Activated naive CD8-positive, alpha-beta T cell treated with anti-CD3 and anti-CD28 coated beads, Interleukin-2, amount 50 U/mL, for 24 hours (primary cell): ENCODE measurements around the gene RPUSD2.
"Not testable (repeated sequence)": the region's sequence is repeated elsewhere in the genome, so short reads cannot be mapped to it uniquely, and the experiment has no call there.

Source experiments
- ATAC-seq: fragments of 150-1000 bp; cut with Tn5 transposase; one replicate; pipeline ENCODE4 v1.10.0; 2021
- DNase-seq: peaks from one replicate; pipeline ENCODE4 v3.0.0; 2021
- H3K27ac Mint-ChIP-seq: one replicate; pipeline ENCODE4 v1.8.0; 2021; ENCODE audit warnings: mild to moderate bottlenecking, mixed read lengths
- H3K27me3 Mint-ChIP-seq: one replicate; pipeline ENCODE4 v1.8.0; 2021; ENCODE audit warnings: mixed read lengths
- H3K36me3 Mint-ChIP-seq: one replicate; pipeline ENCODE4 v1.8.0; 2021; ENCODE audit warnings: low read depth, mixed read lengths
- H3K4me1 Mint-ChIP-seq: one replicate; pipeline ENCODE4 v1.8.0; 2021; ENCODE audit warnings: mixed read lengths
- H3K4me3 Mint-ChIP-seq: one replicate; pipeline ENCODE4 v1.8.0; 2021; ENCODE audit warnings: mild to moderate bottlenecking, moderate library complexity, mixed read lengths
- H3K9me3 Mint-ChIP-seq: one replicate; pipeline ENCODE4 v1.8.0; 2021; ENCODE audit warnings: mixed read lengths

Gene RPUSD2

GRCh38 chr15:40554161-40554525, 15.0 kb upstream of the RPUSD2 start:
- Mint-ChIP-seq H3K27me3 (no peaks in the 10 kb centered on the region), H3K4me1 (peaks cover 24% of the 10 kb centered on the region), H3K36me3 (peaks cover 53% of the 10 kb centered on the region), H3K9me3 (no peaks in the 10 kb centered on the region), H3K4me3 (no peak overlapping the region), H3K27ac (peak overlapping the region; percentile 12)
- ATAC-seq: no peak
- no peak for DNase-seq

DNA sequence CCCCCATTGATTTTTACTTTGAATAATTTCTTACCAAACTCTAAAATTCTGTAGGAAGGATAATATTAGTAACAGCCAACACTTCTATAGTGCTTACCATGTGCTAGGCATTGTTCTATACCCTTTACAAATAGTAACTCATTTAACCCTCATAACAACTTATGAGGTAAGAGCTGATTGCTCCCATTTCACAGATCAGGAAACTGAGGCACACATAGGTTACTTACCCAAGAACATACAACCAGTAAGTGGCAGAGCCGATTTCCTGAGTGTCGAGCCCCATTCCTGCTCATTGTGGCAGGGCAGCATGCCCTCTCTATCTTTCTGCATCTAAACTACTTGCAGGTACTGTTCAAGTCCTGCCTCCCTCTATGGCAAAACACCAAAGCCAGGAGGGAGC, 13.2 kb upstream of the RPUSD2 start:
- Mint-ChIP-seq H3K27ac (no peak overlapping the region), H3K27me3 (no peaks in the 10 kb centered on the region), H3K4me1 (peaks cover 28% of the 10 kb centered on the region), H3K4me3 (no peak overlapping the region), H3K9me3 (no peaks in the 10 kb centered on the region), H3K36me3 (peaks cover 53% of the 10 kb centered on the region)
- DNase-seq: no peak
- ATAC-seq: no peak

DNA sequence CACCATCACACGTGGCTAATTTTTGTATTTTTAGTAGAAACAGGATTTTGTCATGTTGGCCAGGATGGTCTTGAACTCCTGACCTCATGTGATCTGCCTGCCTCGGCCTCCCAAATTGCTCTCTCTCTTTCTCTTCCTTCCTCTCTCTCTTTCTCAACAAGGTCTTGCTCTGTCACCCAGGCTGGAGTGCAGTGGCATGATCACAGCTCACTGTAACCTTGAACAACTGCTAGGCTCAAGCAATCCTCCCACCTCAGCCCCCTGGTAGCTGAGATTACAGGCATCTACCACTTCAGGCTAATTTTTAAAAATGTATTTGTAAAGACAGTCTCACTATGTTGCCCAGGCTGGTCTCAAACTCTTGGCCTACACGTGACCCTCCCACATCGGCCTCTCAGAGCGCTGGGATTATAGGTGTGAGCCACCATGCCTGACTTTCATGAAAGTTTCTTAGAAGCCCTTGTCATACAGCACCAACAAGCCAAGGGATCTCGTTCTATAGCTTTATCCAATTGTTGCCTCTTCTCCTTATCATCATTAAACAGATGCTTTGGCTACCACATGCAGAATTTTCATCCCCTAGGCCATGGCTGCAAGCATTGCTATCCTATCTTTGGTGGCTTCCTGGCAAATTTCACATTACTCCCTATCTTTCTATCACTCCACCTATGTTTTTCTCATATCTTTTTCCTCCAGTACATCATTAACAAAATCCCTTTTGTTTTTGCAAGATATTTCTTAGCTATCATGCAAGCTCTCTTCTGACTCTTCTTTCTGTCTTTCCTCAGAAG, 10.0 kb upstream of the RPUSD2 start:
- DNase-seq: no peak
- no peak overlapping the region for H3K4me3 Mint-ChIP-seq
- peak overlapping the region; percentile 66 for H3K27ac Mint-ChIP-seq
- no peak for ATAC-seq
- no peaks in the 10 kb centered on the region for H3K9me3 Mint-ChIP-seq
- H3K4me1 Mint-ChIP-seq: peaks cover 49% of the 10 kb centered on the region
- H3K36me3 Mint-ChIP-seq: peaks cover 57% of the 10 kb centered on the region
- H3K27me3 Mint-ChIP-seq: no peaks in the 10 kb centered on the region

DNA sequence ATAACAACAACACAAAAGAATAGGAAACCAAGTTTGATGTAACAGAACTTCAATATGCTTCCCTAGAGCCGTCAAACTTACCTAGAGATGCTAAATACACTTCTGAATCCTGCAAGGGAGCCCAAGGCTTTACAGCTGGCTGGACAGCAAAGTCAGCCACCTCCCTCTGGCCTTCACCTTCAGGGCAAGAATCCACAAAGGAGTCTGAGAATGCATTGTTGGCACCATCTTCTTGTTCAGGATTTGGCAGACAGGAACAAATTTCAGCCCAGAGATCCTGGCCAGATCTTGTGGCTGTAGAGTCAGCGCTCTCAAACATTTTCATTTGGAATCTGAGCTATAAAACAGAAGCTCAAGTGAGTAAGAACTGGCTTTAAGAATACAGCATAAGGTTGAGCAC, 6.4 kb upstream of the RPUSD2 start:
- no peaks in the 10 kb centered on the region for H3K27me3 Mint-ChIP-seq
- ATAC-seq: no peak
- no peak overlapping the region for H3K27ac Mint-ChIP-seq
- H3K4me3 Mint-ChIP-seq: no peak overlapping the region
- no peaks in the 10 kb centered on the region for H3K9me3 Mint-ChIP-seq
- peaks cover 59% of the 10 kb centered on the region for H3K4me1 Mint-ChIP-seq
- peaks cover 27% of the 10 kb centered on the region for H3K36me3 Mint-ChIP-seq
- no peak for DNase-seq

GRCh38 chr15:40563426-40563825, 5.7 kb upstream of the RPUSD2 start:
- Mint-ChIP-seq H3K9me3 (no peaks in the 10 kb centered on the region), H3K36me3 (peaks cover 22% of the 10 kb centered on the region), H3K27ac (no peak overlapping the region), H3K4me1 (peaks cover 57% of the 10 kb centered on the region), H3K27me3 (no peaks in the 10 kb centered on the region), H3K4me3 (peak overlapping the region; percentile 93)
- DNase-seq (no peak), ATAC-seq (no peak)

- Mint-ChIP-seq H3K4me1 (peaks cover 54% of the 10 kb centered on the region), H3K4me3 (peak within 1 kb of the TSS; percentile 93), H3K27ac (peak within 1 kb of the TSS; percentile 87), H3K27me3 (no peaks in the 10 kb centered on the region), H3K36me3 (peaks cover 19% of the 10 kb centered on the region), H3K9me3 (no peaks in the 10 kb centered on the region)
- peak; percentile 94 for DNase-seq
- peak; percentile 97 for ATAC-seq
Measured at GRCh38 chr15:40564591-40565332, 4.3 kb upstream of the RPUSD2 start, which contains the start of gene CCDC32. Gene CCDC32, minus strand, starts transcription at chr15:40565042. Its CDS starts 2,027 bp downstream, at chr15:40563015.

DNA sequence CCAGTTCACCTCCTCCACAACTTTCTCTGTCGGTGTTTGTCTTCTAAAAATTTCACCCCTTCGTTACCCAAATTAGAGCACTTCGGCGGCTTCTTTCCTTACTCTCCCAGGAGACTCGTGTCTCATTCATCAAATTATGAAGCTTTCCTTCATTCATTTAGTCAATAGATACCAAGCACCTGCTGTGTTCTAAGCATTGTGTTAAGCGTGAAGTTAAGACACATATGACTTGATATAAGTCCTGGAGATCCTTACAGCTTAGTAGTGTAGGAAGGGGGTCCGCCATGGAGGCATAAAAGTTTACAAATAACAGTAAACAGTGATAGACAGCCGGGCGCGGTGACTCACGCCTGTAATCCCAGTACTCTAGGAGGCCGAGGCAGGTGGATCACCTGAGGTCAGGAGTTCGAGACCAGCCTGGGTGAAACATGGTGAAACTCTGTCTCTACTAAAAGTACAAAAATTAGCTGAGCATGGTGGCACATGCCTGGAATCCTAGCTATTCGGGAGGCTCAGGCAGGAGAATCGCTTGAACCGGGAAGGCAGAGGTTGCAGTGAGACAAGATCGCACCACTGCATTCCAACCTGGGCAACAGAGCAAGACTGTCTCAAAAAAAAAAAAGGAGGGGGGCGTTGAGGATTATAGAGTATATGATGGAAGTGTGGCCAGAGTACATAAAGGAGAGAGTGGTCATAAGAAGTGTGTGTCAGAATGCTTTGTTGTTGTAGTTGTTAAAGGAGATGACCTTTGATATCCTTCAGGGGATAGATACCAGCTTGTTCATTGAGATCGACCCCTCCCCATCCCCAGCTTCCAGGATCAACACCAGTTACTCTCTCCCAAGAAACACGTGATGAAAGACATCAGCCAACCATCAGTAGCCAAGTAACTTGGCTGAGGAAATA, 3.5 kb upstream of the RPUSD2 start:
- H3K4me1 Mint-ChIP-seq: peaks cover 53% of the 10 kb centered on the region
- peaks cover 15% of the 10 kb centered on the region for H3K36me3 Mint-ChIP-seq
- H3K27me3 Mint-ChIP-seq: no peaks in the 10 kb centered on the region
- peak overlapping the region; percentile 93 for H3K4me3 Mint-ChIP-seq
- no peaks in the 10 kb centered on the region for H3K9me3 Mint-ChIP-seq
- no peak for DNase-seq
- H3K27ac Mint-ChIP-seq: peak overlapping the region; percentile 87
- ATAC-seq: no peak

- no peaks in the 10 kb centered on the region for H3K9me3 Mint-ChIP-seq
- no peak overlapping the region for H3K4me3 Mint-ChIP-seq
- DNase-seq (no peak), ATAC-seq (no peak)
- peaks cover 6% of the 10 kb centered on the region for H3K36me3 Mint-ChIP-seq
- peaks cover 51% of the 10 kb centered on the region for H3K4me1 Mint-ChIP-seq
- H3K27ac Mint-ChIP-seq: no peak overlapping the region
- H3K27me3 Mint-ChIP-seq: no peaks in the 10 kb centered on the region
Measured at GRCh38 chr15:40567111-40567510, 2.0 kb upstream of the RPUSD2 start.

DNA sequence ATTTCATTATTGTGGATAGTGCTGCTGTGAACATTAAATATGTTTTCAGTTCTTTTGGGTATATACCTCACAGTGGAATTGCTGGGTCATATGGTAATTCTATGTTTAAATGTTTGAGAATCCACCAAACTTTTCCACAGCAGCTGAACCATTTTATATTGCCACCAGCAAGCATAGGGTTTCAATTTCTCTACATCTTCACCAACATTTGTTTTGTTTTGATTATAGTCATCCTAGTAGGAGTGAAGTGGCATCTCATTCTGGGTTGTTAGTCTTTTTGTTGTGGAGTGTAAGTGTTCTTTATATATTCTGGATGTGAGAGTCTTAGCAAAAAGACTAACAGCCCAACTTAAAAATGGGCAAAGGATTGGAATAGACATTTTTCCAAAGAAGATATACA, 6.0 kb downstream of the RPUSD2 start:
- no peaks in the 10 kb centered on the region for H3K27me3 Mint-ChIP-seq
- H3K9me3 Mint-ChIP-seq: no peaks in the 10 kb centered on the region
- DNase-seq (no peak), ATAC-seq (no peak)
- H3K27ac Mint-ChIP-seq: peak overlapping the region; percentile 25
- H3K36me3 Mint-ChIP-seq: peaks cover 25% of the 10 kb centered on the region
- peaks cover 32% of the 10 kb centered on the region for H3K4me1 Mint-ChIP-seq
- no peak overlapping the region for H3K4me3 Mint-ChIP-seq

GRCh38 chr15:40576914-40577313, 7.8 kb downstream of the RPUSD2 start:
- not testable (repeated sequence) for DNase-seq, H3K27me3 Mint-ChIP-seq, ATAC-seq, H3K27ac Mint-ChIP-seq, H3K4me3 Mint-ChIP-seq, H3K9me3 Mint-ChIP-seq
- Mint-ChIP-seq H3K4me1 (peaks cover 20% of the 10 kb centered on the region), H3K36me3 (peaks cover 23% of the 10 kb centered on the region)

- Mint-ChIP-seq H3K36me3 (peaks cover 12% of the 10 kb centered on the region), H3K4me3 (no peak overlapping the region), H3K9me3 (no peaks in the 10 kb centered on the region), H3K27me3 (no peaks in the 10 kb centered on the region), H3K27ac (no peak overlapping the region), H3K4me1 (peaks cover 13% of the 10 kb centered on the region)
- DNase-seq (no peak), ATAC-seq (no peak)
Measured at GRCh38 chr15:40578892-40579291, 9.8 kb downstream of the RPUSD2 start.

GRCh38 chr15:40581796-40582195, 12.7 kb downstream of the RPUSD2 start:
- not testable (repeated sequence) for H3K4me3 Mint-ChIP-seq, H3K27me3 Mint-ChIP-seq, ATAC-seq, H3K4me1 Mint-ChIP-seq, DNase-seq, H3K9me3 Mint-ChIP-seq, H3K27ac Mint-ChIP-seq, H3K36me3 Mint-ChIP-seq

- H3K9me3 Mint-ChIP-seq: no peaks in the 10 kb centered on the region
- H3K4me1 Mint-ChIP-seq: no peaks in the 10 kb centered on the region
- H3K36me3 Mint-ChIP-seq: no peaks in the 10 kb centered on the region
- DNase-seq (no peak), ATAC-seq (no peak)
- no peak overlapping the region for H3K27ac Mint-ChIP-seq
- no peaks in the 10 kb centered on the region for H3K27me3 Mint-ChIP-seq
- peak overlapping the region; percentile 55 for H3K4me3 Mint-ChIP-seq
Measured at GRCh38 chr15:40582726-40583246, 13.7 kb downstream of the RPUSD2 start.

- ATAC-seq (no peak), DNase-seq (no peak)
- no peak overlapping the region for H3K27ac Mint-ChIP-seq
- no peaks in the 10 kb centered on the region for H3K36me3 Mint-ChIP-seq
- no peaks in the 10 kb centered on the region for H3K4me1 Mint-ChIP-seq
- H3K9me3 Mint-ChIP-seq: no peaks in the 10 kb centered on the region
- no peak overlapping the region for H3K4me3 Mint-ChIP-seq
- H3K27me3 Mint-ChIP-seq: no peaks in the 10 kb centered on the region
Measured at GRCh38 chr15:40584191-40584590, 15.1 kb downstream of the RPUSD2 start.
